B cell (primary cell): ENCODE results near the gene NEGR1. TPM values are rescaled to one million over a fixed set of nuclear protein-coding genes. Genes with fewer than 3 reads are reported as not detected.

Experiments used
- ATAC-seq: fragments of 200-7000 bp; cut with Tn5 transposase; one replicate; pipeline ENCODE4 v1.10.0; 2021; ENCODE audit warnings: low read depth, mild to moderate bottlenecking, moderate number of reproducible peaks, moderate library complexity
- CTCF ChIA-PET: fragments of 350-600 bp; sonication (Branson Sonifier 250); formaldehyde crosslinking; loops from one replicate; lab custom pipeline; 2021; ENCODE audit warnings: antibody characterized with exemption, inconsistent platforms; lab: Charles Lee
- POLR2A ChIA-PET: fragments of 350-600 bp; sonication (Branson Sonifier 250); formaldehyde crosslinking; loops from one replicate; lab custom pipeline; 2021; ENCODE audit warnings: antibody characterized with exemption; lab: Charles Lee
- DNase-seq: peaks from one replicate; pipeline ENCODE4 v3.0.0; 2013
- H2AFZ ChIP-seq: 2 replicates; pipeline ENCODE4 v1.6.1; 2012; ENCODE audit warnings: mild to moderate bottlenecking, low read depth, low read length; ENCODE audit not compliant: insufficient read depth, poor library complexity, severe bottlenecking
- H3K27ac ChIP-seq, 2 donors: 1 replicate in 1 of 2; 2 replicates in 1 of 2; pipeline ENCODE4 v1.5.1; 2012 to 2013; ENCODE audit warnings: low read length in 2 of 2, mild to moderate bottlenecking in 2 of 2, moderate library complexity in 1 of 2
- H3K27me3 ChIP-seq, 4 experiments: fragments of 200-600 bp in 1 of 4; sonication (generic) in 1 of 4; replicated peaks in 1 of 4; 1 replicate in 2 of 4; 2 replicates in 2 of 4; pipeline versions ENCODE4 v1.6.1 to v1.7.0; 2013 to 2016; ENCODE audit warnings: low read length in 3 of 4, mild to moderate bottlenecking in 2 of 4, mixed read lengths in 1 of 4, moderate library complexity in 1 of 4; ENCODE audit not compliant: insufficient read depth in 4 of 4, control insufficient read depth in 3 of 4; ENCODE audit errors: control extremely low read depth in 1 of 4
- H3K36me3 ChIP-seq, 2 experiments: replicated peaks in 1 of 2; 1 replicate in 1 of 2; 2 replicates in 1 of 2; pipeline versions ENCODE4 v1.6.1 to v1.7.1; 2013; ENCODE audit warnings: low read length in 1 of 2; ENCODE audit not compliant: insufficient read depth in 2 of 2, control insufficient read depth in 1 of 2; ENCODE audit errors: control extremely low read depth in 1 of 2, extremely low read depth in 1 of 2
- H3K4me1 ChIP-seq, 2 donors: fragments of 200-600 bp in 1 of 2; sonication (generic) in 1 of 2; 1 replicate in 1 of 2; 2 replicates in 1 of 2; pipeline versions ENCODE4 v1.5.1 to v1.6.1; 2013 to 2017; ENCODE audit warnings: low read length in 2 of 2; ENCODE audit not compliant: control insufficient read depth in 2 of 2, insufficient read depth in 2 of 2
- H3K4me2 ChIP-seq: replicated peaks from 2 replicates; pipeline ENCODE3; 2012; ENCODE audit warnings: mild to moderate bottlenecking, low read depth, low read length; ENCODE audit not compliant: poor library complexity, severe bottlenecking
- H3K4me3 ChIP-seq, 5 experiments: fragments of 200-600 bp in 1 of 5; sonication (generic) in 1 of 5; 1 replicate in 3 of 5; 2 replicates in 2 of 5; pipeline versions ENCODE4 v1.5.1 to v1.7.0; 2011 to 2016; ENCODE audit warnings: low read length in 4 of 5, mild to moderate bottlenecking in 4 of 5, low read depth in 2 of 5, control low read depth in 1 of 5, moderate library complexity in 1 of 5; ENCODE audit not compliant: insufficient read depth in 1 of 5; ENCODE audit errors: control extremely low read depth in 1 of 5, extremely low read depth in 1 of 5
- H3K79me2 ChIP-seq: fragments of 200-600 bp; sonication (generic); one replicate; pipeline ENCODE4 v1.6.0; 2016; ENCODE audit warnings: low read length; ENCODE audit not compliant: control insufficient read depth, insufficient read depth
- H3K9ac ChIP-seq: fragments of 200-600 bp; sonication (generic); 2 replicates; pipeline ENCODE4 v1.6.1; 2017; ENCODE audit warnings: mild to moderate bottlenecking, low read length, moderate library complexity
- H3K9me3 ChIP-seq, 3 donors: one replicate each; pipeline versions ENCODE4 v1.6.1 to v1.7.1; 2013; ENCODE audit warnings: low read length in 2 of 3; ENCODE audit not compliant: control insufficient read depth in 2 of 3, insufficient read depth in 1 of 3; ENCODE audit errors: control extremely low read depth in 1 of 3
- H4K20me1 ChIP-seq: 2 replicates; pipeline ENCODE4 v1.6.0; 2012; ENCODE audit warnings: mild to moderate bottlenecking, low read length; ENCODE audit not compliant: insufficient read depth, control insufficient read depth, poor library complexity, severe bottlenecking
- H3K27ac Mint-ChIP-seq: one replicate; pipeline ENCODE4 v1.8.0; 2021; ENCODE audit warnings: mixed read lengths
- H3K27me3 Mint-ChIP-seq: one replicate; pipeline ENCODE4 v1.8.0; 2021; ENCODE audit warnings: mixed read lengths
- H3K4me1 Mint-ChIP-seq: one replicate; pipeline ENCODE4 v1.8.0; 2021; ENCODE audit warnings: mixed read lengths
- H3K4me3 Mint-ChIP-seq: one replicate; pipeline ENCODE4 v1.8.0; 2021; ENCODE audit warnings: mixed read lengths
- H3K9me3 Mint-ChIP-seq: one replicate; pipeline ENCODE4 v1.8.0; 2022; ENCODE audit warnings: mixed read lengths; ENCODE audit not compliant: insufficient read depth
- EZH2 ChIP-seq: IDR thresholded peaks from 2 replicates; pipeline ENCODE4 v1.6.1; 2012; ENCODE audit warnings: borderline replicate concordance, low read depth, mild to moderate bottlenecking, moderate library complexity, low read length; ENCODE audit not compliant: insufficient read depth, poor library complexity, severe bottlenecking
- WGBS: methylation state at CpG from one replicate; pipeline ENCODE4 v1.1.5; 2013; ENCODE audit warnings: missing lambda C conversion rate; ENCODE audit not compliant: insufficient coverage; 5-methylcytosine and 5-hydroxymethylcytosine counted together
- intact Hi-C: fragments of 100-400 bp; cut with micrococcal nuclease; formaldehyde crosslinking; loops from one replicate; pipeline ENCODE4 v1.10.0; 2022
- polyA plus RNA-seq: library from polyadenylated mRNA; depleted of rRNA; stranded (reverse); fragments of >200 nt; gene quantifications from 2 replicates; pipeline ENCODE4 v1.2.3, GENCODE V29; 2012
- total RNA-seq, 2 donors: library from RNA; stranded (reverse); fragments of 120-200 nt in 1 of 2; gene quantifications; 1 replicate in 1 of 2; 2 replicates in 1 of 2; pipeline versions ENCODE4 v1.2.3 to v1.2.4, GENCODE V29; 2013 to 2022
- TF ChIP-seq, protein P1 (sequence below): fragments of 200-600 bp; IDR thresholded peaks from one replicate; pipeline ENCODE4 v1.8.0; 2022; ENCODE audit warnings: antibody characterized with exemption, mild to moderate bottlenecking

NEGR1 gene
- total and polyA plus RNA-seq, 2 donors (not counting 1 experiment from before 2014, with no cell fraction given): 0.01 TPM; not detected in 1

DNA sequence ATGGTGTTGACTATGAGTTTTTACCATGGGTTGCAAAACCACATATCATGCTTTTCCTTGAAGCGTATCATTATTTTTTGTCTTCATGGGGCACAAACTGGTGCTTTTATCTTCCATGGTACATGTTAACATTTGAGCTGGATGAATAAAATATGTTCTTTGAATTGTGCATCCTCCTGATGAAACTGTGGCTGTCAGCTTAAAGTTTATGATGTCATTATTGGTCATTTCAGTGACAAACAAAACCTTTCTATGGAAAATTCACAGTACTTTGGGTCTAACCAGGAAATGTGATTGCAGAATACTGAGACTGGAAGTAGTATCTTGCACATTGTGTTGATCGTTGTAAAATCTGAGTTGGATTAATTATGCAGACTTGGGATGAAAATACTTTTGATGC is 909.8 kb downstream of the NEGR1 start:
- Histone ChIP-seq H3K27ac (no peak overlapping the region), H3K9me3 (no peaks in the 10 kb centered on the region), H3K4me1 (no peaks in the 10 kb centered on the region), H3K79me2 (no peaks in the 10 kb centered on the region), H3K36me3 (no peaks in the 10 kb centered on the region), H3K27me3 (no peaks in the 10 kb centered on the region), H3K4me3 (no peak overlapping the region), H4K20me1 (no peaks in the 10 kb centered on the region), H3K9ac (no peak overlapping the region), H3K4me2 (no peak overlapping the region), H2AFZ (no peak overlapping the region)
- Mint-ChIP-seq H3K4me3 (no peak overlapping the region), H3K9me3 (no peaks in the 10 kb centered on the region), H3K4me1 (no peaks in the 10 kb centered on the region), H3K27me3 (no peaks in the 10 kb centered on the region), H3K27ac (no peak overlapping the region)
- POLR2A ChIA-PET: no interaction called here
- CTCF ChIA-PET: no interaction called here
- no peak for TF ChIP-seq EZH2
- TF ChIP-seq, protein P1, sequence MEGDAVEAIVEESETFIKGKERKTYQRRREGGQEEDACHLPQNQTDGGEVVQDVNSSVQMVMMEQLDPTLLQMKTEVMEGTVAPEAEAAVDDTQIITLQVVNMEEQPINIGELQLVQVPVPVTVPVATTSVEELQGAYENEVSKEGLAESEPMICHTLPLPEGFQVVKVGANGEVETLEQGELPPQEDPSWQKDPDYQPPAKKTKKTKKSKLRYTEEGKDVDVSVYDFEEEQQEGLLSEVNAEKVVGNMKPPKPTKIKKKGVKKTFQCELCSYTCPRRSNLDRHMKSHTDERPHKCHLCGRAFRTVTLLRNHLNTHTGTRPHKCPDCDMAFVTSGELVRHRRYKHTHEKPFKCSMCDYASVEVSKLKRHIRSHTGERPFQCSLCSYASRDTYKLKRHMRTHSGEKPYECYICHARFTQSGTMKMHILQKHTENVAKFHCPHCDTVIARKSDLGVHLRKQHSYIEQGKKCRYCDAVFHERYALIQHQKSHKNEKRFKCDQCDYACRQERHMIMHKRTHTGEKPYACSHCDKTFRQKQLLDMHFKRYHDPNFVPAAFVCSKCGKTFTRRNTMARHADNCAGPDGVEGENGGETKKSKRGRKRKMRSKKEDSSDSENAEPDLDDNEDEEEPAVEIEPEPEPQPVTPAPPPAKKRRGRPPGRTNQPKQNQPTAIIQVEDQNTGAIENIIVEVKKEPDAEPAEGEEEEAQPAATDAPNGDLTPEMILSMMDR: no peak
- no peak for DNase-seq
- ATAC-seq: no peak
- intact Hi-C loops: no loop called here
- WGBS: 89% methylated on average over 1 of the region's 2 CpGs

DNA sequence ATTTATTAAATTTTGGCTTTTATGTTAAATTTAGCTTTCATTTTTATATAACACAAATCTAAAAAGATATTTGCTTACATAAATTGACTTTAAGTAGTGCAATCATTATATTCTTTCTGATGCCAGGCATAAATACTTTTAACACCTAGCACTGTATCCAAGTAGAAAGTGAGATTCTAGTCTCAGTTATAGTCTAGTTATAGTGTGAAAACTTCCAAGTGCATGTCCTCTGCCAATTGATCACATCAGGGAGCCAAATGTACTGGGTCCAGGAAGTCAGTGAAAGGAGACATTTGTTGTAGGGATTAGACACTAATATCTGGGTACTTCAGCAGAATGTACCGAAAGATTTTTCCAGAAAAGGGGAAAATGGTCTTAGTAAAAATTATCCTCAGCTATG is 910.8 kb downstream of the NEGR1 start:
- no peak overlapping the region for H3K27ac ChIP-seq
- H3K9me3 Mint-ChIP-seq: no peaks in the 10 kb centered on the region
- H3K27me3 Mint-ChIP-seq: no peaks in the 10 kb centered on the region
- ChIA-PET CTCF (no interaction called here), POLR2A (no interaction called here)
- no peak for TF ChIP-seq EZH2
- TF ChIP-seq, protein P1: no peak
- H3K4me3 ChIP-seq: no peak overlapping the region
- no peaks in the 10 kb centered on the region for H3K9me3 ChIP-seq
- intact Hi-C loops: no loop called here
- H2AFZ ChIP-seq: no peak overlapping the region
- no peak overlapping the region for H3K27ac Mint-ChIP-seq
- H3K9ac ChIP-seq: no peak overlapping the region
- H3K4me1 Mint-ChIP-seq: no peaks in the 10 kb centered on the region
- no peaks in the 10 kb centered on the region for H4K20me1 ChIP-seq
- no peak for ATAC-seq
- no peaks in the 10 kb centered on the region for H3K79me2 ChIP-seq
- H3K27me3 ChIP-seq: no peaks in the 10 kb centered on the region
- no peaks in the 10 kb centered on the region for H3K36me3 ChIP-seq
- H3K4me2 ChIP-seq: no peak overlapping the region
- WGBS: no CpG with 5 or more reads among the region's 1 CpG
- no peaks in the 10 kb centered on the region for H3K4me1 ChIP-seq
- DNase-seq: no peak
- no peak overlapping the region for H3K4me3 Mint-ChIP-seq
